Uterus (tissue), 4 donors: ENCODE results near the gene C16orf87. TPM values are rescaled to one million over a fixed set of nuclear protein-coding genes. Genes with fewer than 3 reads are reported as not detected.

Source experiments
- DNase-seq, 2 donors: peaks; one replicate each; pipeline ENCODE4 v3.0.0-alpha.2; 2019 to 2020
- H3K27ac ChIP-seq, 2 donors: fragments of 200-600 bp; sonication (generic); 1 replicate in 1 of 2; 2 replicates in 1 of 2; pipeline ENCODE4 v1.5.1; 2016 to 2018
- H3K27me3 ChIP-seq, 2 donors: fragments of 200-600 bp; sonication (generic); one replicate each; pipeline ENCODE4 v1.5.1; 2018 to 2019; ENCODE audit warnings: control low read depth in 1 of 2
- H3K36me3 ChIP-seq, 2 donors: fragments of 200-600 bp; sonication (generic); one replicate each; pipeline ENCODE4 v1.5.1; 2019; ENCODE audit warnings: control low read depth in 1 of 2
- H3K4me1 ChIP-seq, 2 donors: fragments of 200-600 bp; sonication (generic); one replicate each; pipeline ENCODE4 v1.5.1; 2018 to 2019; ENCODE audit warnings: control low read depth in 1 of 2
- H3K4me3 ChIP-seq, 2 donors: fragments of 200-600 bp; sonication (generic); 1 replicate in 1 of 2; 2 replicates in 1 of 2; pipeline ENCODE4 v1.5.1; 2018 to 2019; ENCODE audit warnings: mild to moderate bottlenecking in 1 of 2
- H3K9me3 ChIP-seq, 2 donors: fragments of 200-600 bp; sonication (generic); one replicate each; pipeline ENCODE4 v1.5.1; 2019; ENCODE audit warnings: control low read depth in 1 of 2
- POLR2A ChIP-seq, 2 donors: fragments of 450-650 bp; IDR thresholded peaks; one replicate each; pipeline ENCODE4 v1.6.1; 2016; ENCODE audit warnings: antibody characterized with exemption in 2 of 2, mild to moderate bottlenecking in 1 of 2, moderate library complexity in 1 of 2
- intact Hi-C: fragments of 100-400 bp; cut with DNase I; formaldehyde crosslinking; loops from one replicate; pipeline ENCODE4 v1.15.1; 2023; ENCODE audit warnings: low total_unique reads
- total RNA-seq, 4 donors: library from RNA; depleted of rRNA in 3 of 4; stranded (reverse); fragments of >200 nt in 3 of 4; gene quantifications; one replicate each; pipeline versions ENCODE4 v1.1.0 to v1.2.4, GENCODE V29; 2014 to 2023
- TF ChIP-seq, protein P1 (sequence below), 4 experiments: fragments of 200-600 bp in 2 of 4; fragments of 450-650 bp in 2 of 4; sonication (generic) in 2 of 4; IDR thresholded peaks; one replicate each; pipeline ENCODE4 v1.5.1; 2016 to 2019; ENCODE audit warnings: antibody characterized with exemption in 4 of 4, mild to moderate bottlenecking in 2 of 4, moderate library complexity in 1 of 4
- donor health status: DM: yes; HTN: yes; CAD: no.

The C16orf87 gene
- total RNA-seq, 4 donors from 2014 or later: under 0.01 to 20.1 (median 5.5) TPM

DNA sequence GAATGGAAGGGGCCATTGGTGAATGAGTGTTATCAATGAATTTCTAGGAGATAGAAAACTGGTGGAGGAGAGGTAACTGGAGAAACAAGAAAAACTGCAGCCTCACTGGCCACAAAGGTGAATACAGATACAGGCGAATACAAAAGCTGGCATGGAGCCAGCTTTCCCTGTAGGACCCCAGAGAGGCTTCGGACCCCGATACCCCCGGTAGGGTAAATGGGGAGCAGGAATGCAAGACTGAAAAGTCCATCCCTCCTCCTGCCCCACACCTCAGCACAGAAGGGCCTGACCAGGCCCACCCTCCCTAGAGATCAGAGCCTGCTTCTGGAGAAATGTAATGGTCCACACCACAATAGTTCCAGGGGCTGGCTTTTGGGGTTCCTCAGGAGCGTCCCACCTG lies 78.0 kb downstream of the C16orf87 start:
- intact Hi-C loops: no loop called here
- H3K36me3 ChIP-seq: no peaks in the 10 kb centered on the region

DNA sequence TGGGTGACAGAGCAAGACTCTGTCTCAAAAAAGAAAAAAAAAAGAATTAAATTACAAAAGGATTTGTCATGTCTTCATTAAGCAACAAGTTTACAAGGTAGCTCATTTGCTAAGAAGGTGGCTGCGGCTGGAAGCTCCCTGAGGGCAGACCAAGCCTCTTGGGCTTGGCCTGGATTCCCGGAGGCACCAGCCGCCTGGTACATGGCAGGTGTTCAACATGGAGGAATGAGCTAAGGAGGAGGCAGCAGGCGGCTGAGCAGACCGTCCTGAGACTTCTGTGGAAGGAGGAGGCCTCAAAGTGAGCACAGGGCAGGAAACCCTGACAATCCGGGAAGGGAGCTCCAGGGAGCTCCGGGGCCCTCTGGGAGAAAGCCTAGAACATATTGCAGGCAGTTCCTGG lies 79.6 kb downstream of the C16orf87 start:
- Histone ChIP-seq H3K27ac (no peak overlapping the region), H3K9me3 (no peaks in the 10 kb centered on the region), H3K4me1 (no peaks in the 10 kb centered on the region), H3K27me3 (no peaks in the 10 kb centered on the region), H3K36me3 (no peaks in the 10 kb centered on the region), H3K4me3 (no peak overlapping the region)
- no peak for DNase-seq
- TF ChIP-seq, protein P1, sequence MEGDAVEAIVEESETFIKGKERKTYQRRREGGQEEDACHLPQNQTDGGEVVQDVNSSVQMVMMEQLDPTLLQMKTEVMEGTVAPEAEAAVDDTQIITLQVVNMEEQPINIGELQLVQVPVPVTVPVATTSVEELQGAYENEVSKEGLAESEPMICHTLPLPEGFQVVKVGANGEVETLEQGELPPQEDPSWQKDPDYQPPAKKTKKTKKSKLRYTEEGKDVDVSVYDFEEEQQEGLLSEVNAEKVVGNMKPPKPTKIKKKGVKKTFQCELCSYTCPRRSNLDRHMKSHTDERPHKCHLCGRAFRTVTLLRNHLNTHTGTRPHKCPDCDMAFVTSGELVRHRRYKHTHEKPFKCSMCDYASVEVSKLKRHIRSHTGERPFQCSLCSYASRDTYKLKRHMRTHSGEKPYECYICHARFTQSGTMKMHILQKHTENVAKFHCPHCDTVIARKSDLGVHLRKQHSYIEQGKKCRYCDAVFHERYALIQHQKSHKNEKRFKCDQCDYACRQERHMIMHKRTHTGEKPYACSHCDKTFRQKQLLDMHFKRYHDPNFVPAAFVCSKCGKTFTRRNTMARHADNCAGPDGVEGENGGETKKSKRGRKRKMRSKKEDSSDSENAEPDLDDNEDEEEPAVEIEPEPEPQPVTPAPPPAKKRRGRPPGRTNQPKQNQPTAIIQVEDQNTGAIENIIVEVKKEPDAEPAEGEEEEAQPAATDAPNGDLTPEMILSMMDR (IDR thresholded peaks at IDR 0.05): no peak
- no peak for TF ChIP-seq POLR2A (IDR thresholded peaks at IDR 0.05)
- intact Hi-C loops: no loop called here

More for the DNA sequence above, 78.0 kb downstream of the C16orf87 start:
- no peak overlapping the region for H3K27ac ChIP-seq
- H3K4me3 ChIP-seq: no peak overlapping the region
- H3K4me1 ChIP-seq: no peaks in the 10 kb centered on the region
- H3K27me3 ChIP-seq: no peaks in the 10 kb centered on the region
- no peaks in the 10 kb centered on the region for H3K9me3 ChIP-seq
- no peak for DNase-seq
- TF ChIP-seq POLR2A (IDR thresholded peaks at IDR 0.05): no peak
- TF ChIP-seq, protein P1 (IDR thresholded peaks at IDR 0.05): no peak

DNA sequence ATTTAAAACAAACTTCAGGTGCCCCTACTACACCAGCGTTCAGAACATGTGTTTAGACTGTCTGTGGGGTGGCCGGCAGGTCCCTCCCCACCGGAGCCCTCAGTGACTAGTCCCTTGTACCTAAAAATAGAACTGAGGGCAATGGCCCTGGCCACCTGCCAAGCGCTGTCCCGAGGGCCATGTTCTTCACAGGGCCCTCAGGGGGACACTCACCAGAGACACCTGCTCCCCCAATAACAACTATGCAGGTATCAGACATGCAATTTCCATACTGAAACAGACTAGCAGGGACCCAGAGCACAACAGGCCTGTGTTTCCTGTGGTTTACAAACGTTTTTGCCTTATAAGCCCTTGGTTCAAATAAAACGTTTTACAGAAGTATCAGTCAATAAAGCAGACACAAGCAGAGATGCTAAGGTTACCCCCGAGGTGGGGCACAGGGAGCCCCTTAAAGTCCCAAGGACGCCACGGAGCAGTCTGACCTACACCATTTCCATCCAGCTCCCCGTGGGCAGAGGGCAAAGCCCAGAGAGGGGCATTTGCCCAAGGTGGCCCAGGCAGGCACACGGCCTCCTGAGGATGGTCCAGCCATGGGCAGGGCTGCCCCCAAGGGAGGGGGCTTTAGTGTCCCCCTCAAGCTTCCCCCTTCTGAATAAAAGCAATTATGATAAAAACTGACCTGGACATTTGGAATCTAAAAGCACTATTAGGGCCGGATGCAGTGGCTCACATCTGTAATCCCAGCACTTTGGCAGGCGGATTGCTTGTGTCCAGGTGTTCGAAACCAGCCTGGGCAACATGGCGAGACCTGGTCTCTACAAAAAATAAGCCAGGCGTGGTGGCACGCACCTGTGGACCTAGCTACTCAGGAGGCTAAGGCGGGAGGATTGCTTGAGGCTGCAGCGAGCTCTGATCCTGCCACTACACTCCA lies 81.9 kb downstream of the C16orf87 start:
- Histone ChIP-seq H3K36me3 (no peaks in the 10 kb centered on the region), H3K27ac (no peak overlapping the region), H3K9me3 (no peaks in the 10 kb centered on the region), H3K4me3 (no peak overlapping the region), H3K4me1 (no peaks in the 10 kb centered on the region), H3K27me3 (no peaks in the 10 kb centered on the region)
- no peak for DNase-seq
- no peak for TF ChIP-seq POLR2A (IDR thresholded peaks at IDR 0.05)
- TF ChIP-seq, protein P1 (IDR thresholded peaks at IDR 0.05): no peak
- intact Hi-C loops: no loop called here

DNA sequence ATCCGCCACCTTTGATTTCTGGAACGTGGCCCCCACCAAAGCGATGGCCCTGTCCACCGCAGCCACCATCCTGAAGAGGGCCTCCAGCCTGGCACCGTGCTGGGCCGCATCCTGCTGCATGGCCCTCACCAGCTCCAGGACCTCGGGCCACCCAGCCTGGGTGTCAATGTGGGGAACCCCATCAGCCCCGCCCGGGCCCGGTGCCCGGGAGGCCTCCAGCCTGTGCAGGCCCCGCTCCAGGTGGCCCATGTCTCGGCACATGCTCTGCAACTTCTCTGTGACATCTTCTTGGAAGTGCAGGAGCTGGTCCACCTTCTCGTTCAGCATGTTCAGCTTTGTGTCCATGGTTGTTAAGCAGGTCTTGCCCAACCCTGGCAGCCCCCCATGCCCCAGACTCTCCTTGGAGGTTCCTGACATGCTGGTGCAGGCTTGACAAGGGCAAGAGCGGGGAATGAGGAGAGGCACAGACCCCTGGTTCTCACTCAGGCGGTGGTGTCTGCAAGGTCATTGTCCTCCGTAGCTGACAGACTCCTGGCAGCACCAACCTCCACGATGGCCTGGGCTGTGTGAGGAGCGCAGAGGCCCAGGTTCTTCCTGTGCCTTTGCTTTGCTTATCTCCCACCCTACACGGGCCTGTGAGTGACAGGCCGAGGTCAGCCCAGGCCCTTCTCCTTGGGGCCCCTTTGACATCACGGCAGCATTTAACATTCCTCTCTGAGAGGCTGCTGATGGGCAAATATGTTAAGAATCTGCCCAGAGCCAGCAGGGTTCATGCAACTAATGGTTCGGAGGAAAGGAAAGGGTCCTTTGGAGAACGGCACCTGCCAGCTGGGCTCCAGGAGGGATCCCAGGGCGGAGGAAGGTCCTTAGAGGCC lies 83.0 kb downstream of the C16orf87 start, which contains the start of gene MYLK3:
Gene MYLK3 (minus strand): TSS at position 568 of the 875 bp plus-strand sequence. CDS start 151 bp downstream, at position 417.
- no peak for TF ChIP-seq POLR2A (IDR thresholded peaks at IDR 0.05)
- TF ChIP-seq, protein P1 (IDR thresholded peaks at IDR 0.05): no peak
- H3K36me3 ChIP-seq: no peaks in the 10 kb centered on the region
- intact Hi-C loops: no loop called here
- no peak within 1 kb of the TSS for H3K4me3 ChIP-seq
- no peaks in the 10 kb centered on the region for H3K4me1 ChIP-seq
- H3K27me3 ChIP-seq: no peaks in the 10 kb centered on the region
- no peaks in the 10 kb centered on the region for H3K9me3 ChIP-seq
- H3K27ac ChIP-seq: no peak within 1 kb of the TSS
- DNase-seq: no peak
